H9 (cell line): ENCODE data around the gene ARHGEF38. TPM values are rescaled to one million over a fixed set of nuclear protein-coding genes. Genes with fewer than 3 reads are reported as not detected.

Experiments
- DNase-seq: peaks from one replicate; pipeline ENCODE4 v3.0.0-alpha.2; 2017
- H2AFZ ChIP-seq: one replicate; pipeline ENCODE4 v1.6.1; 2013; ENCODE audit warnings: mild to moderate bottlenecking, low read length, control low read depth, moderate library complexity
- H2AK5ac ChIP-seq: 2 replicates; pipeline ENCODE4 v1.6.1; 2013; ENCODE audit warnings: low read length, control low read depth, mixed read lengths; ENCODE audit not compliant: insufficient read length
- H2BK120ac ChIP-seq: one replicate; pipeline ENCODE4 v1.6.1; 2013; ENCODE audit warnings: low read depth, mild to moderate bottlenecking, low read length, control low read depth, inconsistent platforms; ENCODE audit not compliant: poor library complexity, severe bottlenecking
- H2BK12ac ChIP-seq: 2 replicates; pipeline ENCODE4 v1.6.1; 2013; ENCODE audit warnings: low read length, control low read depth, mixed read lengths, low read depth; ENCODE audit not compliant: insufficient read length
- H2BK15ac ChIP-seq: 2 replicates; pipeline ENCODE4 v1.6.1; 2013; ENCODE audit warnings: low read depth, low read length, control low read depth
- H2BK20ac ChIP-seq: one replicate; pipeline ENCODE4 v1.6.1; 2013; ENCODE audit warnings: low read depth, mild to moderate bottlenecking, low read length, control low read depth, inconsistent platforms; ENCODE audit not compliant: poor library complexity, severe bottlenecking
- H2BK5ac ChIP-seq: 2 replicates; pipeline ENCODE4 v1.6.1; 2013; ENCODE audit warnings: low read length, control low read depth, mixed read lengths; ENCODE audit not compliant: insufficient read length
- H3K14ac ChIP-seq: 2 replicates; pipeline ENCODE4 v1.6.1; 2013; ENCODE audit warnings: low read length, control low read depth; ENCODE audit not compliant: insufficient read depth
- H3K18ac ChIP-seq: 2 replicates; pipeline ENCODE4 v1.6.1; 2013; ENCODE audit warnings: low read depth, mild to moderate bottlenecking, mixed read lengths, low read length, control low read depth; ENCODE audit not compliant: insufficient read length
- H3K23ac ChIP-seq: 2 replicates; pipeline ENCODE4 v1.6.1; 2013; ENCODE audit warnings: low read length, control low read depth, mixed read lengths, low read depth; ENCODE audit not compliant: insufficient read length
- H3K23me2 ChIP-seq: 2 replicates; pipeline ENCODE4 v1.6.1; 2013; ENCODE audit warnings: low read depth, mild to moderate bottlenecking, mixed read lengths, low read length, control low read depth; ENCODE audit not compliant: insufficient read length, poor library complexity, severe bottlenecking
- H3K27ac ChIP-seq: 2 replicates; pipeline ENCODE4 v1.5.1; 2013; ENCODE audit warnings: low read length, control low read depth, mixed read lengths, low read depth; ENCODE audit not compliant: insufficient read length
- H3K27me3 ChIP-seq: 2 replicates; pipeline ENCODE4 v1.6.1; 2013; ENCODE audit warnings: low read length, control low read depth, inconsistent platforms; ENCODE audit not compliant: insufficient read depth
- H3K4ac ChIP-seq: 2 replicates; pipeline ENCODE4 v1.6.1; 2013; ENCODE audit warnings: low read depth, mild to moderate bottlenecking, control low read depth, inconsistent platforms, low read length, moderate library complexity
- H3K4me1 ChIP-seq: 2 replicates; pipeline ENCODE4 v1.6.1; 2013; ENCODE audit warnings: low read length, control low read depth, inconsistent platforms; ENCODE audit not compliant: insufficient read depth
- H3K4me2 ChIP-seq: 2 replicates; pipeline ENCODE4 v1.6.1; 2013; ENCODE audit warnings: low read length, control low read depth, mixed read lengths; ENCODE audit not compliant: insufficient read length, insufficient read depth
- H3K56ac ChIP-seq: 2 replicates; pipeline ENCODE4 v1.6.1; 2013; ENCODE audit warnings: low read depth, mild to moderate bottlenecking, mixed read lengths, low read length, control low read depth; ENCODE audit not compliant: insufficient read length
- H3K79me1 ChIP-seq: 2 replicates; pipeline ENCODE4 v1.6.1; 2013; ENCODE audit warnings: low read depth, mild to moderate bottlenecking, moderate library complexity, low read length, control low read depth, inconsistent platforms; ENCODE audit not compliant: insufficient read depth, poor library complexity, severe bottlenecking
- H3K79me2 ChIP-seq: 2 replicates; pipeline ENCODE4 v1.6.1; 2013; ENCODE audit warnings: low read length, control low read depth, inconsistent platforms; ENCODE audit not compliant: insufficient read depth
- H3K9ac ChIP-seq: 2 replicates; pipeline ENCODE4 v1.6.1; 2013; ENCODE audit warnings: low read length, control low read depth, mixed read lengths; ENCODE audit not compliant: insufficient read length; ENCODE audit errors: extremely low read depth
- H3K9me3 ChIP-seq: one replicate; pipeline ENCODE4 v1.6.1; 2013; ENCODE audit warnings: low read depth, low read length, inconsistent platforms; ENCODE audit not compliant: control insufficient read depth
- H3T11ph ChIP-seq: one replicate; pipeline ENCODE4 v1.6.1; 2013; ENCODE audit warnings: mild to moderate bottlenecking, low read length, control low read depth, inconsistent platforms
- H4K20me1 ChIP-seq: one replicate; pipeline ENCODE4 v1.6.1; 2013; ENCODE audit not compliant: control insufficient read depth, insufficient read length, insufficient read depth
- H4K5ac ChIP-seq: 2 replicates; pipeline ENCODE4 v1.6.1; 2013; ENCODE audit warnings: low read depth, mild to moderate bottlenecking, mixed read lengths, low read length, control low read depth; ENCODE audit not compliant: insufficient read length
- H4K8ac ChIP-seq: replicated peaks from 2 replicates; pipeline ENCODE4 v1.6.1; 2013; ENCODE audit warnings: low read length, control low read depth, mixed read lengths, low read depth; ENCODE audit not compliant: insufficient read length
- H4K91ac ChIP-seq: 2 replicates; pipeline ENCODE4 v1.6.1; 2013; ENCODE audit warnings: low read depth, mild to moderate bottlenecking, moderate library complexity, mixed read lengths, low read length, control low read depth; ENCODE audit not compliant: insufficient read length
- H3K27ac Mint-ChIP-seq, 3 experiments: 2 replicates in 2 of 3; 3 replicates in 1 of 3; pipeline ENCODE4 v1.8.0; 2020 to 2021; ENCODE audit warnings: mixed read lengths in 3 of 3, mild to moderate bottlenecking in 1 of 3, moderate library complexity in 1 of 3
- H3K27me3 Mint-ChIP-seq: 2 replicates; pipeline ENCODE4 v1.8.0; 2021; ENCODE audit warnings: low read depth, mild to moderate bottlenecking, moderate library complexity, mixed read lengths
- H3K36me3 Mint-ChIP-seq, 3 experiments: 2 replicates in 2 of 3; 3 replicates in 1 of 3; pipeline ENCODE4 v1.8.0; 2020 to 2021; ENCODE audit warnings: low read depth in 3 of 3, mixed read lengths in 3 of 3; ENCODE audit not compliant: insufficient read depth in 1 of 3
- H3K4me1 Mint-ChIP-seq, 2 experiments: 2 replicates each; pipeline ENCODE4 v1.8.0; 2020; ENCODE audit warnings: mixed read lengths in 2 of 2
- H3K4me3 Mint-ChIP-seq, 2 experiments: 2 replicates in 1 of 2; 3 replicates in 1 of 2; pipeline ENCODE4 v1.8.0; 2020 to 2021; ENCODE audit warnings: mild to moderate bottlenecking in 2 of 2, mixed read lengths in 2 of 2, moderate library complexity in 1 of 2
- H3K9me3 Mint-ChIP-seq, 2 experiments: 2 replicates in 1 of 2; 3 replicates in 1 of 2; pipeline ENCODE4 v1.8.0; 2020; ENCODE audit warnings: mild to moderate bottlenecking in 2 of 2, mixed read lengths in 2 of 2, moderate library complexity in 1 of 2
- CTCF ChIP-seq: fragments of 200-600 bp; sonication (generic); conservative IDR thresholded peaks from 3 replicates; pipeline ENCODE4 v1.8.0; 2021; ENCODE audit warnings: antibody characterized with exemption, mild to moderate bottlenecking
- WGBS: extraction: QIAGEN DNeasy Blood & Tissue Kit; methylation state at CpG from one replicate; pipeline ENCODE4 v1.1.7; 2013; ENCODE audit warnings: missing lambda C conversion rate, low lambda C conversion rate, mixed read lengths; ENCODE audit not compliant: insufficient read length; ENCODE audit errors: extremely low coverage; 5-methylcytosine and 5-hydroxymethylcytosine counted together
- total RNA-seq: library from RNA; stranded (reverse); gene quantifications from 2 replicates; pipeline ENCODE4 v1.2.1, GENCODE V29; 2021

Gene ARHGEF38
- total RNA-seq, 1 experiment from 2014 or later, result not detected

DNA sequence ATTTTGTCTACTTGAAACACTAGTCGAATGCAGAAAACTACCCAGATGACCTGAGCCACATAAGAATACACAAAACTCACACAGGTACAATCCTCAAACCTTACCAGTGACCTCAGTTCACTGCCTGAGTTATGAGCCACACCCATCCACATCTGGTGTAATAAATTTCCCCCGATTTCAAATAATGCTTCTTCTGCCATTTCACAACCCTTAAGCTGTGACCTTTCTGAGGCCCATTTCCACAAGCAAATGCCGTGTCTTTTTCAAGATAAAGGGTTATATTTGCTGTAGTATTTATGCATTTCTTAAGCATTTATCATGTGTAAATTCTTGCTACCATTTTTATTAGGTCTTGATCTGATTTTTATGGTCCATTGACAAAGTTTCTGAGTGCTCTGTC is 1.8 kb upstream of the ARHGEF38 start:
- H3K27me3 ChIP-seq, result peaks cover 42% of the 10 kb centered on the region

More for the DNA sequence above, 1.8 kb upstream of the ARHGEF38 start:
- H3K79me2 ChIP-seq, result no peaks in the 10 kb centered on the region
- no peak overlapping the region for H3K9ac ChIP-seq
- Mint-ChIP-seq H3K36me3 (no peaks in the 10 kb centered on the region; a peak in 1 of 7 replicates), H3K9me3 (peaks cover 4 to 6% of the 10 kb centered on the region in 2 experiments; a peak in 2 of 5 replicates), H3K27me3 (peaks cover 99% of the 10 kb centered on the region), H3K4me3 (no peak overlapping the region), H3K4me1 (peaks cover 14 to 33% of the 10 kb centered on the region in 2 experiments), H3K27ac (no peak overlapping the region)
- TF ChIP-seq CTCF, result no peak
- H3K9me3 ChIP-seq, result no peaks in the 10 kb centered on the region
- no peaks in the 10 kb centered on the region for H4K20me1 ChIP-seq
- H2AK5ac ChIP-seq, result no peak overlapping the region
- no peak overlapping the region for H2BK5ac ChIP-seq
- H2BK20ac ChIP-seq, result no peak overlapping the region
- H3K14ac ChIP-seq, result no peak overlapping the region
- no peak overlapping the region for H2BK15ac ChIP-seq
- no peak overlapping the region for H4K8ac ChIP-seq
- H2BK12ac ChIP-seq, result no peak overlapping the region
- no peak overlapping the region for H3K23ac ChIP-seq
- H3K18ac ChIP-seq, result no peak overlapping the region
- H4K91ac ChIP-seq, result no peak overlapping the region
- peaks cover 3% of the 10 kb centered on the region; the same call in 1 of the 2 replicates for H3K4me1 ChIP-seq
- no peak overlapping the region for H3K27ac ChIP-seq
- H2AFZ ChIP-seq, result no peak overlapping the region
- H4K5ac ChIP-seq, result no peak overlapping the region
- no peak overlapping the region for H2BK120ac ChIP-seq
- no peak overlapping the region for H3K4ac ChIP-seq
- no CpG with 5 or more reads among the region's 3 CpGs for WGBS
- H3K4me2 ChIP-seq, result no peak overlapping the region
- no peaks in the 10 kb centered on the region for H3K23me2 ChIP-seq
- no peaks in the 10 kb centered on the region for H3K79me1 ChIP-seq
- no peak overlapping the region for H3K56ac ChIP-seq
- DNase-seq, result no peak
- H3T11ph ChIP-seq, result no peak overlapping the region
